Body of pancreas (tissue), 4 donors: ENCODE results near the gene RASSF8. TPM values are rescaled to one million over a fixed set of nuclear protein-coding genes. Genes with fewer than 3 reads are reported as not detected.
A peak's percentile ranks its signal among the peaks of the same experiment; 100 is the strongest.

ENCODE experiments used
- ATAC-seq: fragments of 150-250 bp; one replicate; pipeline ENCODE4 v1.9.1; 2016
- DNase-seq, 4 donors: peaks; one replicate each; pipeline ENCODE4 v3.0.0-alpha.2; 2019
- H3K27ac ChIP-seq, 4 donors: fragments of 200-600 bp; sonication (generic); 1 replicate in 3 of 4; 2 replicates in 1 of 4; pipeline versions ENCODE4 v1.5.1 to v1.6.1; 2016 to 2019; ENCODE audit warnings: mild to moderate bottlenecking in 1 of 4, mixed read lengths in 1 of 4, moderate library complexity in 1 of 4
- H3K27me3 ChIP-seq, 2 donors: fragments of 200-600 bp; sonication (generic); one replicate each; pipeline ENCODE4 v1.6.0; 2016; ENCODE audit warnings: mild to moderate bottlenecking in 1 of 2
- H3K36me3 ChIP-seq, 2 donors: fragments of 200-600 bp; sonication (generic); replicated peaks in 1 of 2; 2 replicates each; pipeline ENCODE4 v1.5.1; 2016; ENCODE audit warnings: low read depth in 2 of 2; ENCODE audit not compliant: insufficient read depth in 1 of 2
- H3K4me1 ChIP-seq: fragments of 200-600 bp; sonication (generic); one replicate; pipeline ENCODE4 v1.6.0; 2016
- H3K4me3 ChIP-seq, 2 donors: fragments of 200-600 bp; sonication (generic); 1 replicate in 1 of 2; 2 replicates in 1 of 2; pipeline ENCODE4 v1.5.1; 2016 to 2019
- H3K9me3 ChIP-seq, 3 donors: fragments of 200-600 bp; sonication (generic); 1 replicate in 2 of 3; 2 replicates in 1 of 3; pipeline ENCODE4 v1.5.1; 2016
- CTCF ChIP-seq, 7 experiments: fragments of 450-650 bp in 4 of 7; fragments of 200-600 bp in 3 of 7; sonication (generic) in 3 of 7; IDR thresholded peaks; one replicate each; pipeline ENCODE4 v1.5.1; 2016 to 2019; ENCODE audit warnings: antibody characterized with exemption in 7 of 7
- POLR2A ChIP-seq, 3 donors: fragments of 450-650 bp; IDR thresholded peaks; one replicate each; pipeline ENCODE4 v1.6.1; 2016; ENCODE audit warnings: antibody characterized with exemption in 3 of 3, mild to moderate bottlenecking in 2 of 3
- whole genome bisulfite sequencing, 2 donors: methylation state at CpG; one replicate each; pipeline ENCODE4 v1.1.5; 2017; 5-methylcytosine and 5-hydroxymethylcytosine counted together
- intact Hi-C: fragments of 100-400 bp; cut with DNase I; formaldehyde crosslinking; loops from one replicate; pipeline ENCODE4 v1.15.1; 2023
- total RNA-seq, 2 donors: library from RNA; depleted of rRNA; stranded (reverse); fragments of >200 nt; gene quantifications; one replicate each; pipeline ENCODE4 v1.1.0, GENCODE V29; 2016

Gene RASSF8
- total RNA-seq, 2 donors from 2014 or later: 15.8 to 19.1 TPM

DNA sequence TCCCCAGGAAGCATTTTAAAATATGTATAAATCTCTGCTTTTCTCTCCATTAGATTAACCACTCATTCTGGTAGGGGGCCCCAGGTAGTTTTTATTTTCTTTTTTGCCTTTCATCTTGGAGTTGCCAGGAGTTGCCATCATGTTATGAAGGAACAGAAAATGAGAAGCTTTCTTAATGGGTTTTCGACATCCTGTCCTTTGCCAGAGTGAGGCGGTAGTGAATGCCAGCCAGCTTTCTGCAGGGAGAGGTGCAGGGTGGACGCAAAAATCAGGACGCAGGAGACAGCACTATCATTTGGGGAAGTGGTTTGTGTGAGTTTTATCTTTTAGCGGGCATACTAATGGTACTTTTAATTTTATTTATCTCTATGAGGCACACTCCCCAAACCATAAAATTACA lies 1.7 kb downstream of the RASSF8 start:
- no peak for ATAC-seq
- Histone ChIP-seq H3K27me3 (no peaks in the 10 kb centered on the region), H3K4me1 (peaks cover 12% of the 10 kb centered on the region), H3K4me3 (peak overlapping the region in 1 of 2 donors; percentile 87), H3K9me3 (no peaks in the 10 kb centered on the region), H3K36me3 (no peaks in the 10 kb centered on the region), H3K27ac (peak overlapping the region in 3 of 4 donors; percentile 85 to 93 (median 86))
- intact Hi-C loops: no loop called here
- WGBS, 2 donors: 4 to 10% methylated on average over 5 of the region's 5 CpGs
- peak in 2 of 4 donors; percentile 13 to 27 for DNase-seq
- no peak for TF ChIP-seq CTCF (IDR thresholded peaks at IDR 0.05)
- TF ChIP-seq POLR2A (IDR thresholded peaks at IDR 0.05): no peak

GRCh38 chr12:25960961-25961360 lies 2.5 kb downstream of the RASSF8 start:
- WGBS, 2 donors: 46 to 53% methylated on average over 4 of the region's 4 CpGs
- H3K36me3 ChIP-seq: no peaks in the 10 kb centered on the region
- no peak overlapping the region for H3K27ac ChIP-seq
- H3K4me1 ChIP-seq: peaks cover 12% of the 10 kb centered on the region
- ATAC-seq (no peak), DNase-seq (no peak)
- H3K9me3 ChIP-seq: no peaks in the 10 kb centered on the region
- intact Hi-C loops: no loop called here
- no peak overlapping the region for H3K4me3 ChIP-seq
- no peaks in the 10 kb centered on the region for H3K27me3 ChIP-seq
- no peak for TF ChIP-seq CTCF (IDR thresholded peaks at IDR 0.05)
- no peak for TF ChIP-seq POLR2A (IDR thresholded peaks at IDR 0.05)

DNA sequence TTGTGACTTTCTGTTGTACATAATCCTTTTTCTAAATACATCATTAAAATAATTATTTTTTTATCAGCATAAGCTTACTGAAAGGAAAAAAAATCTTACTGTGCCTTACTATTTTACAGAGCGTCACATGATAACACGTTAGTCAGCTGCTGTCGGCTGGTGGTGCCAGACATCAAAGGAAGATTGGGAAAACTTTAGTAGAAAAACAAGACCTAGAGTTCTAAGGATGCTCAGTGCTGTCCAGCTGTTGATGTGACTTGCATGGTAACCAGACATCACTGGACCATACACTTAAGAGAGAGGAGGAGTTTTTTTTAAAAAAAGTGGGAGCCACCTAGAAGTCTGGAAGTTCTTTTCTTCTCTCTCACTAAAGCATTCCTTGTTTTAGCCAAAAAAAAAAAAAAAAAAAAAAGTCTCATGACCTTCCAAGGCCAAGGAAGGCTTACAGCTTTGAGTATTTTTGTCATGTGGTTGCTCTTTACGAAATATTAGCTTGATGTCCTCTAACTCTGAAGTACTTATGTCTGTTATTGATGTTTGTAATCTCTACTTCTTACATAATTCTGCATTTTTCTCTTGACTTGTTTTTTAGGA lies 4.5 kb downstream of the RASSF8 start:
- Histone ChIP-seq H3K9me3 (no peaks in the 10 kb centered on the region), H3K4me1 (peaks cover 12% of the 10 kb centered on the region), H3K4me3 (no peak overlapping the region), H3K27me3 (no peaks in the 10 kb centered on the region), H3K36me3 (no peaks in the 10 kb centered on the region), H3K27ac (no peak overlapping the region)
- DNase-seq (no peak), ATAC-seq (no peak)
- WGBS, 2 donors: 57 to 65% methylated on average over 4 of the region's 4 CpGs
- TF ChIP-seq CTCF (IDR thresholded peaks at IDR 0.05) (no peak), POLR2A (IDR thresholded peaks at IDR 0.05) (no peak)
- intact Hi-C loops: no loop called here

- intact Hi-C loops: no loop called here
- no peak for DNase-seq
- ATAC-seq: no peak
- Histone ChIP-seq H3K27ac (no peak overlapping the region), H3K36me3 (no peaks in the 10 kb centered on the region), H3K4me3 (no peak overlapping the region), H3K4me1 (peaks cover 5% of the 10 kb centered on the region), H3K27me3 (no peaks in the 10 kb centered on the region), H3K9me3 (no peaks in the 10 kb centered on the region)
- WGBS, 2 donors: 95 to 100% methylated on average over 1 of the region's 1 CpG
- TF ChIP-seq POLR2A (IDR thresholded peaks at IDR 0.05): no peak
- TF ChIP-seq CTCF (IDR thresholded peaks at IDR 0.05): no peak
These were observed 7.2 kb downstream of the RASSF8 start for GRCh38 chr12:25965682-25966081.

DNA sequence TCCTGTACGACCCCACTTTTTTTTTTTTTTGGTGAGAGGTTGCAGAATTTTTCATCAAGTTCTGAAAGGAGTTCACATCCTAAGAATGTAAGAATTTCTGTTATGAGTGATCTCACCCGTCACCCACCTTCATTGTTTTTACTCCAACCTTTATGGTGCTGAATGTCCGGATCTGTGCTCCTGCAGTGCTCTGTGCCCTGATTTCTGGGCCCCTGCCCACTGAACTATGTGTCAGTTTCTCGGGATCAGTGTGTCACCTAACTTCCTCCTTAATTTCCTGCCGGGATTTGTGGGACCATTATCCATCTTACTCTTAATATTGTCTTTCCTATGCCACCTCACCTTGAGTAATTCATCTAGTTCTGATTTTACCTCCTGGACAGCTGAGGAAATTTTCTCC lies 11.6 kb downstream of the RASSF8 start:
- H3K4me1 ChIP-seq: peaks cover 4% of the 10 kb centered on the region
- no peaks in the 10 kb centered on the region for H3K36me3 ChIP-seq
- H3K27ac ChIP-seq: no peak overlapping the region
- TF ChIP-seq CTCF (IDR thresholded peaks at IDR 0.05) (no peak), POLR2A (IDR thresholded peaks at IDR 0.05) (no peak)
- no peak for ATAC-seq
- no peaks in the 10 kb centered on the region for H3K9me3 ChIP-seq
- WGBS, 2 donors: 69 to 70% methylated on average over 5 of the region's 5 CpGs
- H3K4me3 ChIP-seq: no peak overlapping the region
- H3K27me3 ChIP-seq: no peaks in the 10 kb centered on the region
- no peak for DNase-seq
- intact Hi-C loops: no loop called here
